PC-9 (cell line): ENCODE results near the gene NECAB2. TPM values are rescaled to one million over a fixed set of nuclear protein-coding genes. Genes with fewer than 3 reads are reported as not detected.

Source experiments
- BruUV-seq: library from RNA; stranded (reverse); fragments of 400-500 nt; replicated peaks from 2 replicates; lab custom pipeline; 2021; lab: Mats Ljungman, UMichigan
- CTCF ChIA-PET: fragments of 300-600 bp; sonication (Branson Sonifier 250); formaldehyde crosslinking; loops from one replicate; lab custom pipeline; 2022; ENCODE audit warnings: antibody characterized with exemption; lab: Charles Lee
- POLR2A ChIA-PET: fragments of 300-600 bp; sonication (Branson Sonifier 250); formaldehyde crosslinking; loops from one replicate; lab custom pipeline; 2022; ENCODE audit warnings: antibody characterized with exemption; ENCODE audit not compliant: unreplicated experiment; lab: Charles Lee
- DNase-seq, 2 experiments: peaks; one replicate each; pipeline versions ENCODE4 v3.0.0 to v3.0.0-alpha.2; 2015 to 2022; ENCODE audit warnings: mixed read lengths in 1 of 2
- H2AFZ ChIP-seq: fragments of 200-600 bp; sonication (generic); 2 replicates; pipeline ENCODE4 v1.8.1; 2017; ENCODE audit warnings: antibody characterized with exemption
- H3F3A ChIP-seq: fragments of 200-600 bp; sonication (generic); 2 replicates; pipeline ENCODE4 v1.8.1; 2017; ENCODE audit warnings: antibody characterized with exemption, mild to moderate bottlenecking, low read depth; ENCODE audit not compliant: insufficient read depth
- H3K27ac ChIP-seq: fragments of 200-600 bp; sonication (generic); 2 replicates; pipeline ENCODE4 v1.6.1; 2016; ENCODE audit warnings: mixed run types
- H3K27me3 ChIP-seq: fragments of 200-600 bp; sonication (generic); 2 replicates; pipeline ENCODE4 v1.6.1; 2016; ENCODE audit warnings: low read depth, mixed run types; ENCODE audit not compliant: insufficient read depth
- H3K36me3 ChIP-seq: fragments of 200-600 bp; sonication (generic); 2 replicates; pipeline ENCODE4 v1.6.1; 2016; ENCODE audit warnings: low read depth, mixed run types
- H3K4me1 ChIP-seq: fragments of 200-600 bp; sonication (generic); replicated peaks from 2 replicates; pipeline ENCODE4 v1.6.1; 2016; ENCODE audit warnings: mixed run types; ENCODE audit not compliant: insufficient read depth
- H3K4me2 ChIP-seq: fragments of 200-600 bp; sonication (generic); 2 replicates; pipeline ENCODE4 v1.6.1; 2017; ENCODE audit warnings: mixed run types
- H3K4me3 ChIP-seq: fragments of 200-600 bp; sonication (generic); 2 replicates; pipeline ENCODE4 v1.6.1; 2016; ENCODE audit warnings: mixed run types
- H3K79me2 ChIP-seq: fragments of 200-600 bp; sonication (generic); 2 replicates; pipeline ENCODE4 v1.6.1; 2017; ENCODE audit warnings: low read depth, mixed run types
- H3K9me2 ChIP-seq: fragments of 200-600 bp; sonication (generic); 2 replicates; pipeline ENCODE4 v1.8.1; 2017; ENCODE audit warnings: mild to moderate bottlenecking; ENCODE audit not compliant: insufficient read depth
- H3K9me3 ChIP-seq: fragments of 200-600 bp; sonication (generic); 2 replicates; pipeline ENCODE4 v1.8.1; 2016; ENCODE audit warnings: low read depth; ENCODE audit not compliant: insufficient read depth
- H4K20me1 ChIP-seq: fragments of 200-600 bp; sonication (generic); 2 replicates; pipeline ENCODE4 v1.8.1; 2017; ENCODE audit not compliant: insufficient read depth
- EZH2 ChIP-seq: fragments of 200-600 bp; sonication (generic); IDR thresholded peaks from 2 replicates; pipeline ENCODE4 v1.8.0; 2017; ENCODE audit warnings: antibody characterized with exemption, low read depth
- intact Hi-C: fragments of 100-400 bp; cut with micrococcal nuclease; formaldehyde crosslinking; loops from one replicate; pipeline ENCODE4 v1.10.0; 2022; ENCODE audit not compliant: unreplicated experiment
- total RNA-seq: library from RNA; stranded (reverse); gene quantifications from 2 replicates; pipeline ENCODE4 v1.2.3, GENCODE V29; 2021
- TF ChIP-seq, protein P1 (sequence below): fragments of 200-600 bp; sonication (generic); conservative IDR thresholded peaks from 2 replicates; pipeline ENCODE4 v1.6.1; 2017; ENCODE audit warnings: mixed run types, antibody characterized with exemption, mild to moderate bottlenecking, moderate library complexity

Gene NECAB2
- total RNA-seq, 1 experiment from 2014 or later = 0.74 TPM

DNA sequence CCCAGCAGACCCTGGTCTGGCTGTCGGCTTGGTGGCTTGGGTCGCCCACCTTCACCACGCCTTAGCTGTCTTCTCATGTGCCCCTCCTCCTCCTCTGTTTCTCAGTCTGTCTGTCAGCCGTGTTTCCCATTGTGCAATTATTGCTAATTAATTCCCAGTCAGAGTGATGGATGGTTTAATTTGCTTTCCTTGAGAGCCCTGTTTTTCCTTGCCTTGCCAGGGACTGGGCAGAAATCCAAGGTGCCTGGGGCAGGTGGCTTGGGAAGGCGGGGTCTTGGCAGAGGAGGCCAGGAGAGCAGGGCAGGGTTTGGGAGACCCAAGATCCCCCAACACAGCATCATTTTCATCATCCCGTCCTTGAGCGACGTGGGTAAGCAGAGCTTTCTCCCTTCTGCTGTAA, 21.3 kb downstream of the NECAB2 start:
- ChIA-PET POLR2A (no interaction called here), CTCF (no interaction called here)
- H3K79me2 ChIP-seq = no peaks in the 10 kb centered on the region
- H3K4me3 ChIP-seq = no peak overlapping the region
- peaks cover 32% of the 10 kb centered on the region for H3K27me3 ChIP-seq
- no peak overlapping the region for H3K4me2 ChIP-seq
- TF ChIP-seq, protein P1, sequence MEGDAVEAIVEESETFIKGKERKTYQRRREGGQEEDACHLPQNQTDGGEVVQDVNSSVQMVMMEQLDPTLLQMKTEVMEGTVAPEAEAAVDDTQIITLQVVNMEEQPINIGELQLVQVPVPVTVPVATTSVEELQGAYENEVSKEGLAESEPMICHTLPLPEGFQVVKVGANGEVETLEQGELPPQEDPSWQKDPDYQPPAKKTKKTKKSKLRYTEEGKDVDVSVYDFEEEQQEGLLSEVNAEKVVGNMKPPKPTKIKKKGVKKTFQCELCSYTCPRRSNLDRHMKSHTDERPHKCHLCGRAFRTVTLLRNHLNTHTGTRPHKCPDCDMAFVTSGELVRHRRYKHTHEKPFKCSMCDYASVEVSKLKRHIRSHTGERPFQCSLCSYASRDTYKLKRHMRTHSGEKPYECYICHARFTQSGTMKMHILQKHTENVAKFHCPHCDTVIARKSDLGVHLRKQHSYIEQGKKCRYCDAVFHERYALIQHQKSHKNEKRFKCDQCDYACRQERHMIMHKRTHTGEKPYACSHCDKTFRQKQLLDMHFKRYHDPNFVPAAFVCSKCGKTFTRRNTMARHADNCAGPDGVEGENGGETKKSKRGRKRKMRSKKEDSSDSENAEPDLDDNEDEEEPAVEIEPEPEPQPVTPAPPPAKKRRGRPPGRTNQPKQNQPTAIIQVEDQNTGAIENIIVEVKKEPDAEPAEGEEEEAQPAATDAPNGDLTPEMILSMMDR = no peak
- TF ChIP-seq EZH2 = no peak
- H4K20me1 ChIP-seq = no peaks in the 10 kb centered on the region
- no peak overlapping the region for H2AFZ ChIP-seq
- no peaks in the 10 kb centered on the region for H3K9me2 ChIP-seq
- H3K4me1 ChIP-seq = peaks cover 7% of the 10 kb centered on the region; the same call in 1 of the 2 replicates
- no peaks in the 10 kb centered on the region for H3K9me3 ChIP-seq
- no peaks in the 10 kb centered on the region for H3K36me3 ChIP-seq
- intact Hi-C loops = no loop called here
- BruUV-seq = no TSS peak
- no peak for DNase-seq
- H3F3A ChIP-seq = no peaks in the 10 kb centered on the region
- H3K27ac ChIP-seq = no peak overlapping the region

DNA sequence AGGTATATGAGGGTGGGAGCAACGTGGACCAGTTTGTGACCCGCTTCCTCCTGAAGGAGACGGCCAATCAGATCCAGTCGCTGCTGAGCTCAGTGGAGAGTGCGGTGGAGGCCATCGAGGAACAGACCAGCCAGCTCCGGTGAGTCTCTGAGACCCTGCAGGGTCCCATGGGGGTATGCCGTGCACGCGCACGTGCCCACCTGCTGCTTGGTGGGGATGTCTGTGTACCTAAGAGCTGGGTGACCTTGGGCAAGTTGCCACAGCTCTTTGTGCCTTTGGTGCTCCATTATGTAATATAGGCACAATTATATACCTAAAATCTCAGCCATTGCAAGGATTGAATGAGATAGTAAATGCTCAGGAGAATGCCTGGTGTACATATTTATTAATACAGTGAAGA, 22.4 kb downstream of the NECAB2 start:
- H3K4me3 ChIP-seq = no peak overlapping the region
- CTCF ChIA-PET = no interaction called here
- peaks cover 32% of the 10 kb centered on the region for H3K27me3 ChIP-seq
- TF ChIP-seq, protein P1 = no peak
- no peak for TF ChIP-seq EZH2
- POLR2A ChIA-PET = no interaction called here
- no peak overlapping the region for H3K27ac ChIP-seq
- H3K36me3 ChIP-seq = no peaks in the 10 kb centered on the region
- peaks cover 14% of the 10 kb centered on the region; the same call in 1 of the 2 replicates for H3K4me1 ChIP-seq
- DNase-seq = no peak
- intact Hi-C loops = no loop called here
- no peaks in the 10 kb centered on the region for H3K9me3 ChIP-seq
- H3K9me2 ChIP-seq = no peaks in the 10 kb centered on the region
- H3F3A ChIP-seq = no peaks in the 10 kb centered on the region
- H2AFZ ChIP-seq = no peak overlapping the region
- BruUV-seq = no TSS peak
- no peak overlapping the region for H3K4me2 ChIP-seq
- no peaks in the 10 kb centered on the region for H4K20me1 ChIP-seq
- no peaks in the 10 kb centered on the region for H3K79me2 ChIP-seq

DNA sequence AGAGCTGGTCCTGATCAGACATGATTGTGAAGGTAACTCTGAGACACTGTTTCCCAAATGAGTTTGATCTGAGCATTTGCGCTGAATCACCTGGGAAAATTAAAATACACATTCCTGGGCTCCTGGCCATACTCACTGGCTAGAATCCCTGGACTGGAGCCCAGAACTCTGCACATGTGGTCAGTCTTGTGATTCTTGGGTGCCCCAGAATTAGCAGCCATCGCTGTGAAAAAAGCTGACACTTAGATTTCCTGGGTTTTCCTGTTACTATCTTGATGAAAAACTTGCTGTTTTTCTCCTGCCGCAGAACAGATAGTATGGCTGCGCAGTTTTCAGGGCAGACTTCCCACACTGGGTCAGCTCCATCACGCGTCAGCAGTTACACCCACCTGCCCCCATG, 24.6 kb downstream of the NECAB2 start:
- intact Hi-C loops = no loop called here

More for the DNA sequence above, 24.6 kb downstream of the NECAB2 start:
- TF ChIP-seq, protein P1 = no peak
- no peak overlapping the region for H3K27ac ChIP-seq
- DNase-seq = no peak
- no peak overlapping the region for H3K4me2 ChIP-seq
- peaks cover 14% of the 10 kb centered on the region; the same call in 1 of the 2 replicates for H3K4me1 ChIP-seq
- no peak overlapping the region for H3K4me3 ChIP-seq
- H2AFZ ChIP-seq = no peak overlapping the region
- no peaks in the 10 kb centered on the region for H3K36me3 ChIP-seq
- peaks cover 21% of the 10 kb centered on the region for H3K27me3 ChIP-seq
- CTCF ChIA-PET = no interaction called here
- POLR2A ChIA-PET = no interaction called here
- H3F3A ChIP-seq = no peaks in the 10 kb centered on the region
- no peaks in the 10 kb centered on the region for H3K79me2 ChIP-seq
- no peaks in the 10 kb centered on the region for H3K9me2 ChIP-seq
- H3K9me3 ChIP-seq = no peaks in the 10 kb centered on the region
- H4K20me1 ChIP-seq = no peaks in the 10 kb centered on the region
- no TSS peak for BruUV-seq
